ENCODE measurements around the gene RAP1A.

RAP1A gene

DNA sequence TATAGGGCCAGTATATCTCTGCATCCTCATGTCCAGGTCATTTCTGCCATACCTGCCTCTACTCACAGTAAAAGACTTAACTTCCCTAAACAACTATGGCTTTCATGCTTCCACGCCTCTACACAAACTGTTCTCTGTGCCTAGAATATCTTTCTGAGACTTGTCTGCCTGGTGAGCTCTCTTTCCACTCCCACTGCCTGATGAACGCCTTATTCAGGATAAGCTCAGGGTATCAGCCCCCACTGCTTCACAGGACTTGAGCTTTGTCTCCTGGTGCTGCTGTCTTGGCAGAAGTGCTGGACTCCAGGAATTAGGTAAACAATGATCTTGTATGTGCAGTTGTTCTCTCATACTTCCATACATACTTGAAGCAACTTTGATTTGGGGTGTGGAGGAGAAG lies 131.3 kb downstream of the RAP1A start:
- no peak overlapping the region for H3K4me3 Mint-ChIP-seq
- no peaks in the 10 kb centered on the region for H3K36me3 Mint-ChIP-seq
- H3K9me3 Mint-ChIP-seq, result no peaks in the 10 kb centered on the region
- peaks cover 14% of the 10 kb centered on the region for H3K4me1 Mint-ChIP-seq
- H3K27me3 Mint-ChIP-seq, result no peaks in the 10 kb centered on the region
- H3K27ac Mint-ChIP-seq, result no peak overlapping the region

DNA sequence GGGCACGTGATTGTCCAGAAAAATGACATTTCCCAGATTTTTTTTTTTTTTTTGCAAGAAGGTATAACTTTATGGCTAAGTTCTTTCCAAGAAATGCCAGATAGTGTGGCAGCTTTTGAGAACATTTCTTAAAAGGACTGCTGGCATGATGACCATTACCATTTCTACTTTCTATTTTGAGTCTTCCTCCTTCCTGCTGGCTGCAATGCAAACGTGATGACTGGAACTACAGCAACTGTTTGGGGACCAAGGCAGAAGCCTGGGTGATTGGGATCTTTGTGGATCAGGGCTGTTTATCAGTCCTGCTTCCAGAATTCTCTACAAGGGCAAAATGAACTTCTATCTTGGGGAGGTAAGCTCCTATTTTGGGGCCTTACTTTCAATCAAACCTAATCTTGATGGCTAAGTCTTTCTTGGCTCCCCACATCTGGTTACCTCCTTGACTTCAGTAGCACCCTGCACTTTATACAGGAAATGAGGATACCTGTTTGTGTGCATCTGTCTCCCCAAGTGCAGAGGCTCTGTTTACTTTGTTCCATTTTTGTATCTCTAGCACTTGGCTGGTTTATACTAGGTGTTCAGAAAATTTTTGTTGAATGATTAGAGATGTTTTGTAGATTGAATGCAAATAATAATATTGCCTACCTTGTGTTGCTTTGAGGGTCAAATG lies 132.5 kb downstream of the RAP1A start:
- H3K36me3 Mint-ChIP-seq, result no peaks in the 10 kb centered on the region

DNA sequence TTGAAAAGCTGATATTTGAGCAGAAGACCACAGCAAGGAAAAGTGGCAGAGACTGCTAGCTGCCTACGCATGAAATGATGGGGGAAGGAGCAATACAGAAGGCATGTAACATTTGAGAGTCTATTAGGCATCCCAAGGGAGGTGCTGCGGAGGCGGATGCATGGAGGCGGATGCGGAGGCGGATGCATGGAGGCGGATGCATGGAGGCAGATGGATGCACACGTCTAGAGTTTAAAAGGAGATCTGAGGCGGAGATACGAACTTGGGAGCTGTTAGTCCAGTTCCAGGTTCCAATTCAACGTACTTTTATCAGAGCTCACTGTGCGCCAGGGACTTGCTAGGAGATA lies 135.4 kb downstream of the RAP1A start:
- Mint-ChIP-seq H3K36me3 (peaks cover 8% of the 10 kb centered on the region), H3K27ac (peak overlapping the region; percentile 95), H3K27me3 (no peaks in the 10 kb centered on the region), H3K4me3 (peak overlapping the region; percentile 96), H3K4me1 (peaks cover 41% of the 10 kb centered on the region), H3K9me3 (no peaks in the 10 kb centered on the region)

More for the DNA sequence above, 132.5 kb downstream of the RAP1A start:
- H3K4me1 Mint-ChIP-seq, result peaks cover 22% of the 10 kb centered on the region
- no peaks in the 10 kb centered on the region for H3K9me3 Mint-ChIP-seq
- no peak overlapping the region for H3K4me3 Mint-ChIP-seq
- no peak overlapping the region for H3K27ac Mint-ChIP-seq
- H3K27me3 Mint-ChIP-seq, result no peaks in the 10 kb centered on the region

DNA sequence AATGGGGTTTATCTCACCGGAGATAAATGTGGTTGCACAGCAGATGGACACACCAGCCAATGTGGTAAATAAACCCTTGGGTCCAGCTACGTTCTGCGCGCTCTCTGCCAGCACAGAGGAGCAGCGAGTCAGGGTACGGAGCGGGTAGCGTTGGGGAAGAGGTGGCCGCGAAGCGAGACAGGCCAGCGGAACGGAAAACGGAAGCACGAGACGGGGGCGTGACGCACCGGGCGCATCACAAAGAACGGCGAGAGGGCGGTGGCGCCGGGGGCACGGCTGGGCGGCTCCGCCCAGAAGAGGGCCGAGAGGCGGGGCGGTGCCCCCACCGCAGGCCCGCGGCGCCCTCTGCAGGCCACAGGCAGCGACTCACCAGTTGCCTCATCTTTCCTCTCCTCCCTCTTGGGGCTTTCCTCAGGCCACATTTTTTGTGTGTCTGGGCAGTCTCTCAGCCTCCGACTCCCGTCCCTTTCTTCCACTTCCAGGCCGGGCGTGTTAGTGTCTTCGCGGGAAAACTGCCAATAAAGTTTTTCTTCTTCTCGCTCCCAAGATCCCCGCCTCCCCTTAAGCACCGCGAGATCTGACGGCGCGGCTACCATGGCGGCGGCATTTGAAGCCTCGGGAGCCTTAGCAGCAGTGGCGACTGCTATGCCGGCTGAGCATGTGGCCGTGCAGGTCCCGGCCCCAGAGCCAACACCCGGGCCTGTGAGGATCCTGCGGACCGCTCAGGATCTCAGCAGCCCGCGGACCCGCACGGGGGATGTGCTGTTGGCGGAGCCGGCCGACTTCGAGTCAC lies 135.9 kb downstream of the RAP1A start, which contains the start of gene DDX20:
DDX20 (plus strand) TSS at position 571 of the 793 bp plus-strand sequence; CDS start at position 595, 24 bp downstream.
- Mint-ChIP-seq H3K27me3 (no peaks in the 10 kb centered on the region), H3K9me3 (no peaks in the 10 kb centered on the region), H3K4me3 (peak within 1 kb of the TSS; percentile 96), H3K4me1 (peaks cover 44% of the 10 kb centered on the region), H3K36me3 (peaks cover 8% of the 10 kb centered on the region), H3K27ac (peak within 1 kb of the TSS; percentile 99)

DNA sequence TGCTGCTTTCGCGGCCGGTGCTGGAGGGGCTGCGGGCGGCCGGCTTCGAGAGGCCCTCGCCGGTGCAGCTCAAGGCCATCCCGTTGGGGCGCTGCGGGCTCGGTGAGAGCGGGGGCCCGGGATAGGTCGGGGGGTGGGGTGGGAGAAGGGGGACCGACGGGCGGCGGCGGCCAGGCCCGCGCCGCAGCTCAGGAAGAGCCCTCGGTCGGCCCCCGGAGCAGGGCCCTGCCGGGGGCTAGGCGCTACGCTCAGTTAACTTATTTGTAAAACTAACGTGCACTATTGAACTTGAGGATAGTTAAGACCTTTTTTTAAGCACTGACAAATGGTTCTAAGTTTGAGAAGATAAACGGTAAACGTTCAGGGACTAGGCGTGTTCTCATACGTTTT lies 136.5 kb downstream of the RAP1A start:
- Mint-ChIP-seq H3K27ac (peak overlapping the region; percentile 99), H3K36me3 (peaks cover 8% of the 10 kb centered on the region), H3K27me3 (no peaks in the 10 kb centered on the region), H3K9me3 (no peaks in the 10 kb centered on the region), H3K4me3 (peak overlapping the region; percentile 96), H3K4me1 (peaks cover 48% of the 10 kb centered on the region)

DNA sequence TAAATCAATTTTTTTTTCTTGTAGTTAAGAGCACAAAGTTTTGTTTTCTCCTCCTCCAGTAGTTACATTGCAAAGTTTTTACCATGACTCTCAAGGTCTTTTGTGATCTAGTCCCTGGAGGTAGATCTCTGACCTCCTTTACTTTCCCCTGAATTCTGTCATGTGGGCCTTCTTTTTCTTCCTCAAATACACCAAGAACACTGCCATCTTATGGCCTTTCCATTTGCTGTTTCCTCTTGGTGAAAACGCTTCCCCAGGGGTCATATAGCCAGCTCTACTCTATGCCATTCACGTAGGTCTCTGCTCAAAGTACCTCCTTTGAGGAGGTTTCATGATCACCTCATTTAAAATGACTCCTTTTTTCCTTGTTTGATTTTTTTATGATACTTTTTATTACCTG lies 138.8 kb downstream of the RAP1A start:
- Mint-ChIP-seq H3K4me1 (peaks cover 48% of the 10 kb centered on the region), H3K27me3 (no peaks in the 10 kb centered on the region), H3K36me3 (peaks cover 19% of the 10 kb centered on the region), H3K27ac (peak overlapping the region; percentile 87), H3K4me3 (peak overlapping the region; percentile 79), H3K9me3 (no peaks in the 10 kb centered on the region)

DNA sequence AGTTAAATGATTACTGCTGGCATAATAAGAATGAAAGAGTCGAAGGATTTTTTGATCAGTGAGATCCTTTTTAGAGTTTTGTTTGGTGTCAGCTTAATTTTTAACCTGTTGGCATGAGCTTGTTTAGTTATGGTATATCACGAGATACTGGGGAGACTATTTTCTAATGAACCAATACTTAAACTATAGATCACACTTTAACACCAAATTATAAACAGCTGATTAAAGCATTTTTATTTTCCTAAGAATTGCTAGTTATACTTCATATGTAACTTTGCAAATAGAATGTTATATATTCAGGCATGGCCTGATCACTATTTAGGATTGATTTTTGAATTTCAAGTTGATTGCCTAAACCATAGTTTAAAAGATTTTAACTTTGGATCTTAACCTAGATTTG lies 142.1 kb downstream of the RAP1A start:
- Mint-ChIP-seq H3K36me3 (peaks cover 23% of the 10 kb centered on the region), H3K9me3 (no peaks in the 10 kb centered on the region), H3K27me3 (no peaks in the 10 kb centered on the region), H3K27ac (no peak overlapping the region), H3K4me1 (peaks cover 33% of the 10 kb centered on the region), H3K4me3 (no peak overlapping the region)

DNA sequence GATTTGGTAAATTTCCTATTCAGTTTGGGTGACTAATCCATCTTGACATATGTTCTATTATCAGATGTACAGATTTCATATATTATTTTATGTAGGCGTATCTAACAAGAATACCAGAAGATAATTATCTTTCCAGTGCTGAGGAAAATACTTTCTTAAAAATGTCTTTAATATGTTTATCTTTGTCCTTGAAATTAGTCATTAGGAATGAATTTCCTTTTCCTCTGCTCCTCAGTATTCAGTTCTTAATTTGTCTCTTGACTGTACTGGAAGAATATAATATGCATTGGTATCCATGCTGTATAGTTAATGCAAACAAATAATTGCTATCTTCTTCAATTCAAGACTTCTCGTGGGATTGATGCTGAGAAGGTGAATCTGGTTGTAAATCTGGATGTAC lies 142.7 kb downstream of the RAP1A start:
- H3K4me1 Mint-ChIP-seq, result peaks cover 27% of the 10 kb centered on the region

More for the DNA sequence above, 142.7 kb downstream of the RAP1A start:
- Mint-ChIP-seq H3K27ac (peak overlapping the region; percentile 65), H3K36me3 (peaks cover 23% of the 10 kb centered on the region), H3K9me3 (no peaks in the 10 kb centered on the region), H3K4me3 (no peak overlapping the region), H3K27me3 (no peaks in the 10 kb centered on the region)

All from activated naive CD4-positive, alpha-beta T cell treated with anti-CD3 and anti-CD28 coated beads, Interleukin-2, amount 50 U/mL, for 24 hours (primary cell).